ENCODE results near the gene ZCCHC14.
A peak's percentile ranks its signal among the peaks of the same experiment; 100 is the strongest.
"Not testable (repeated sequence)": the region's sequence is repeated elsewhere in the genome, so short reads cannot be mapped to it uniquely, and the experiment has no call there.

ZCCHC14 gene

DNA sequence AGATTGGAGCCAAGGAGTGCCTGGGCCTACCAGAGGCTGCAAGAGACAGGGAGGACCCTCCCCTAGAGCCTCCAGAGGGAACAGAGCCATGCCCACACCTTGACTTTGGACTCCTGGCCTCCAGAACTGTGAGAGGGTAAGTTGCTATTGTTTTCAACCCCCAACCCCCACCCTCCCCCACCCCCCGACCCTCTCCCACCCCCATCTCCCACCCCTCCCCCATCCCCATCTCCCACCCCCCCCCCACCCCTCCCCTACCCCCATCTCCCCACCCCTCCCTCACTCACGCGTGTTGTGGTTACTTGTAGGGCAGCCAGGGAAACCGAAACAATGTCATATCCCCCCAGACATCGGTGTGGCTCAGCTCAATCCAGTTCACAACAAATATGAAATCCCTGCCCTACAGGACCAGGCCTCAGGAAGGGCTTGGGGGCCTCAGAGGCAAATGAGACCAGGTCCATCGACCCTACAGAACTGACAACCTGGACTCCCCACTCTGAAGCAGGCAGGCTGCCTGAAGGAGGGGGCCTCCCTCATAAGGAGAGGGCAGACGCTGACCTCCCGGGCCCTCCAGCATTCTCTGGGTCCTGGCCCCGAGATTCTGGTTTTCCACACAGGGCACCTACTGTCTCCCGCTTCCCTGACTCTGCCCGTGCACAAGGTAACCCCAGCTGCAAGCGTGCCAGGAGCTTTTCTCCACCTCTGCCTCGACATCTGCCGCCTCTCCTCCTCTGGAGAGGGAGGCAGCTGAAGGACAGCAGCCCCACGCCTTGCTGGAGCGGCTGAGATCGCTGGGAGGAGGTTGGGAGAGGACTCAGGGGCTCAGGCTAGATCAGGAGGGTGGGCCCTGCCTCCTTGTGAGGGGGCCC, 3.0 kb upstream of the ZCCHC14 start:
- no peak for DNase-seq

DNA sequence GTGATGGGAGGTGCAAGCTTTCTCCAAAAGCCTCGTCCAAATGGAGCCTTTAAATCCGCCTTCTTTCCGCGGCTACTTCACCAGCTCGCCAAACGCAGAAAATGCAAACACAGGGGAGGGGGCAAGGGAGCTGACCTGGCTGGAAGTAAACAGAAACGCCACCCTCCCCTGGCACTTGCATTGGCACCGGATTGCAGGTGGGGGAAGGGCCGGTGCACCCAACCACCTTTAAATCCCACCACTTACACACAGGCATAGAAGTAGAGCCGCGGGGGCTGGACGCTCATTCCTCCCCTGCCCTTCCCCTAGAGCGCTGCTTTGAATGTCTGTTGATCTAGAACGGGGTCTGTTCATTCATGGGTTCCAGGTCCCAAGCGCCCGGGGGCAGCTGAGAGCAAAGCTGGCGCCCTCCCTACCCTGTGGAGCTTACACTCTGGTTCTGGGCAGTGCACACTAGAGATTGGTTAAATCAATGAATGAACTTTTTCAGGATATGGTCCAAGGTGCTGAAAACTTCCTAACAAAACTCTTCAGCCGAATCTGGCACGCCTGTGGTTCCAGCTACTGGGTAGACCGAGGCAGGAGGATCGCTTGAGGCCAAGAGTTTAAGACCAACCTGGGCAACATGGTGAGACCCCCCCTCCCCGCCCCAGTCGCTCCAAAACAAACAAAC, 920 bp upstream of the ZCCHC14 start:
- no peak for DNase-seq

DNA sequence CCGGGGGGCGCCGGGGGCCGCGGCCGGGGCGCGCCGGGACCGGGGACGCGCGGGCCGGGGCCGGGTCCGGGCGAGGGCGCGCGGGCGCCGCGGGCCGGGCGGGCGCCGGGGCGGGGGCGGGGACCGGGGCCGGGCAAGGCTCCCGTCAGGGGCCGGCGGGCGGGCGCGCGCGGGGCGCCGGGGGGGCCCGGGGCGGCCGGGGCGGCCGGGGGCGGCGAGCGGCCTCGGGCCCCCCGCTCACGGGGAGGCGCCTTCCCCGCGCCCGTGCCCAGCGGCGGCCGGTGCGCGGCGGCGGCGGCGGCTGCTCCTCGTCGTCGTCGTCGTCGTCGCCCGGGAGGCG, 563 bp downstream of the ZCCHC14 start:
- no peak for DNase-seq

DNA sequence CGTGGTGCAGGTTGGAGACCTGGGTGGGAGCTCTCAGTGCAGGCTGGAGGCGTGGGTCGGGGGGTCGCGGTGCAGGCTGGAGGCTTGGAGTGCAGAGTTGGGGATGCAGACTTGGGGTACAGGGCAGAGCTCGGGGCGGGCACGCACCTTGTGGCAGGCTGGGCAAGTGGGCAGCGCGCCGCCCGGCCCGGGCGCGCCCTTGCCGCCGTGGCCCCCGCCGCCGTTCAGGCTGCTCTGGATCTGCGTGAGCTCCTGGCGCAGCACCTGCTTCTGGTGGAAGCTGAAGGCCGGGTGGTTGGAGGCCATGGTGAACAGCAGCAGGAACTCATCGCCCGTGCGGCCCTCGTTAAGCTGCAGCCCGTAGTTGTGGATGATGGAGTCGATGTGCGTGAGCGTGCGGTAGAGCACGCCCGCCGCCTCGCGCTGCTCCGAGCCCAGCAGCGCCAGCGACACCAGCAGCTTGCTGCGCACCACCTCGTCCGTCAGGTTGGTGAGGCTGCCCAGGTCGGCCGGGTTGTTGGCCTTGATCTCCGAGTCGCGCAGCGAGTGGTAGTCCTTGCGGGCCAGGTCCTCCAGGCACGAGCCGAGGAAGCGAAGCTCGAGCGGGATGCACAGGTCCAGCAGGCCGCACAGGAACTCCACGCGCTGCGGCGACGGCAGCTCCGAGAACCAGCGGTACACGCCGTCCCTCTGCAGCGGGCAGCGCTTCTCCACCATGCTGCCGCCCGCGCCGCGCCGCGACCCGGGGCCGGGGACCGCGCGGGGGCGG, 1.1 kb downstream of the ZCCHC14 start:
- DNase-seq = peak; percentile 56

DNA sequence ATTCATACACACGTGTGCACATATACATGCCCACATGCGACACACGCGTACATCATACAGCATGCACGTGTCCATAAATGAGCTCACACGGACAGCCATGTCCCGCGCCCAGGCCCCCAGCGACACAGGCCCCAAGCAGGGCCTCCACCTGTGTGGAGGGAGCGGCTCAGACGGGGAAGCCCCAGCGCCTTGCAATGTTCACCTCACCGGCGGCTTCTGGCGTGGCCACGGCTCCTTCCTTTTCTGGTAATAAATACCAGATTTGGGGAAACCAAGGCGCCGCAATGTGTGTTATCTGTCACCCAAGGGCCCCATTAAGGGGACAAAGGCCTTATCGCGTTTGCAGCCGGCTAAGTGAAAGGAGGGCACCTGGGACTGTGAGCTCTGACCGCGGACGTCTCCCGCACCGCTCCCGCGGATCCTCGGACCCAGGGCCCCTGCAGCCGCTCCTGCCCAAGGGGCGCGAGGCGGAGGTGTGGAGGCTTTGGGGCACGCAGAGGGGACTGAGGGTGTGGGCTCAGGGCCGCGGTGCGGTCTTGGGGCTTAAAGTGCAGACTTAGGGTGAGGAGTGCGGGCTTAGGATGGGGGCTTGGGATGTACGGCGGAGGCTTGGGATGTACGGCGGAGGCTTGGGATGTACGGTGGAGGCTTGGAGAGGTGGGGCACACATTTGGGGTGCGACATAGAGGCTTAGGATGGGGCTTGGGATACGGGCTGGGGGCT, 1.9 kb downstream of the ZCCHC14 start:
- not testable (repeated sequence) for DNase-seq

DNA sequence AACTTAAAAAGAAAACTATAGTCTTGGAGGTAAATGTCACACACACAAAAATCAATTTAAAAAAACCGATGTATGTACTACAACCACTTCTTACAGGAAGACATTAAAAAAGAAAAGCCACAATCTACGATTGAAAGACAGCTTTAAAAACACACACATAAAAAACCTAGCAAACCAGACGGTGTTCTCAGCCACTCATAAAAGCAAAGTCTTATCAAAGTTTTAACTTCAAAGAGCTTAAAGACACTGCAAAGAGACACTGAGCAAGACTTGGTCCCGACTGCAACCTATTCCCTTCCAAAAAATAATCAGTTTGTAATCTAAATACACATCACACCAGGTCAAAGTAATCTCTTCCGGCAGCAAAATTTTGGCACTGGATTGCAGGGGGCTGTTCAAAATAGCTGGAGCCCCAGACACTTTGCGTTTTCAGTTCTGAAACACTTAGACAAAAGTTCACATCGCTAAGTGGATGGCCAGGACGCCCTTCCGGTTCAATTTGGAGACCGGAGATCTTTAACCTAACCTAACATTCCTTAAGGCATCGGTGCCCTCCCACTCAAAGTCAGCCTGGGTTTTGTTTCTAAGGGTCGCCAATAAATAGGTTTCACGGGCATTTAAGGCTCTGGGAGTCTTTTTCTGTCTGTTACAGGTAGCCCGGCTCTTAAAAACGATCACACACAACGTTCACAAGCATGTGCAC, 2.6 kb downstream of the ZCCHC14 start:
- DNase-seq = no peak

DNA sequence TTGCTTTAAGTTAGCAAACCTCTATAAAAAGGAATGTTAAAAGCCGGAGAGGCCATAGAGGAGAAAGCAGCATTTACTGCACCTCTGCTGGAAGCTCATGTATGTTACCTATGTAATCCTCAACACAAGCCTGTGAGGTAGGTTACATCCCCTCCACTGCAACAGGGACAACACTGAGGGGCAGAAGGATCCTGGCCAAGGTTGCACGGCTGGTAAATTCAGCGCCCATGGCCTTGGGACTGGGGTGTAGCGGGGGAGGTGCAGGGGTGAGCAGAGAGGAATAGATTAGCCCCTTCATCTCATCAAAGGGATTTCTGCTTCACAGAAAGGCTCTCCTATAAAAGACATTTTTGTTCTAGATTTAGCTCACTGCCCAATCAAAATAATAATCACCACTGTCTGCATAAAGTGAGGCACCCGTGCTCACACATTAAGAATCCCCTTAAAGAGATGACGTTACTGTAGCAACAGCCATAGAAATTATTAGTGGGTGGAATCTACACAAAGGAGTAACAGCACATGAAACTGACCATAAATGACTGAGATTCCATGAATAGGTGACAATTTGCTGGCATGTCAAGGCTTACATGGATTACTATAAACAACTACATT, 3.3 kb downstream of the ZCCHC14 start:
- no peak for DNase-seq

DNA sequence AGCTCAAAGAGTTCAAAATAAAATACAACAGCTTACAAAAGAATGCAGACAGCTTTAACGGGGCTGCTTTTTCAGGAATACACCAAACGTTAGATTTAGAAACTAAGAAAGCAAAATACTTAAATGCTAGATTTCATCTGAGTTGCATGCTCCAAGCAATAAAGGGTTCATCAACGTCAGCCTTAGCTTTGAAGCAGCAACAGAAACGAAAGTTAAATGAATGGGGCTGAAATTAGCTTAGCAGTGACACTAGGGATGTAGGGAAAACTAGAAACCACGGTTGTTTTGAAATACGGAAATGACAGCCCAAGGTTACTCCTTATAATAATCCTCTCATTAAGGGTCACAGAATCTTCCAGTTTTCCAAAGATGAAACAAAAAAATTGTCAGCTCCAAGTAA, 3.9 kb downstream of the ZCCHC14 start:
- not testable (repeated sequence) for DNase-seq

DNA sequence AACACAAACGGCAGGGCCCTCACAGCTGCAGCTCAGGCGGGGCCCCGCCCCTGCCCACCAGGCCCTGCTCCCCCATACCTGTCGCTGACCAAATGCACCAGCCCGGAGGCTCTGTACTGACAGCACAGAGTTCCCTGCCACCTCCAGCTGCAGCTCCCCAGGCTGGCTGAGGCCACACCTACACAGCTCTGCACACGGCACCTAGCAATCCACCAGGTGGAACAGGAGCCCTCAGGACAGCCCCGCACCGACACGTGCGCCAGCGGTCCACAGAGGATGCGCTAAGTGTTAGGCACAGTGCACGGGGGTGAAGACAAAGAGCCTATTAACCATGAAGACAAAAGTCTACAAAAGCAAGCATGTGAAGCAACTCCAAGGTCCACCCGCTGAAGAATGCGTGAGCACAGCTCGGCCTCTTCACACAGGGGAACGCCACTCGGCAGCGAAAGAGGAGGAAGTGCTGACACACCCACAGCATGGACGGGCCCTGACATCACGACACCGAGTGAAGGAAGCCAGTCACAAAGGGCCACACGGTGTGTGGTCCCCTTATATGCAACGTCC, 5.4 kb downstream of the ZCCHC14 start:
- DNase-seq = peak; percentile 52

DNA sequence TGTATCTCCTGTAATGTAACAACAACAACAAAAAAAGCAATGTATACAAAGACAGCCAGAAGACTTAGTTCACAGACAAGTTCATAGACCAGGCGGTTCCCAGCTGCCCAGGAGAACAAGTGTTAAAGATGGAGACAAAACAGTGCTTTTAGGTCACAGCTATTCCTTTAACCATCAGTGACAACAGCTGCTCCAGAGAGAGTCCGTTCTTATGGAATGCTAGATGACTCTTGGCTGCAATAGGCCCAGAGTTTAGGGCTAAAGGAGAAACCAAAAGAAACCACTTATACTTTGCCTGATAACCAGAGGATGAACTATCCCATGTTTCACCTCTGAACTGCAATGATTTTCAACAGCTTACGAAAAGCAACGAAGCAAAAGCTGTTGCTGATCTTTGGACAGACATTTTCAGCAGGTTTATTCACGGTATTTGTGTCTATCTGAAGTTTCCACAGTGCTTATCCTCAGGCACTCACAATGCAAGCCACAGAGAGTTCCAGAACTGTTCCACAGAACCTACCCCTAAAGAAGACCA, 6.0 kb downstream of the ZCCHC14 start:
- DNase-seq = no peak

DNA sequence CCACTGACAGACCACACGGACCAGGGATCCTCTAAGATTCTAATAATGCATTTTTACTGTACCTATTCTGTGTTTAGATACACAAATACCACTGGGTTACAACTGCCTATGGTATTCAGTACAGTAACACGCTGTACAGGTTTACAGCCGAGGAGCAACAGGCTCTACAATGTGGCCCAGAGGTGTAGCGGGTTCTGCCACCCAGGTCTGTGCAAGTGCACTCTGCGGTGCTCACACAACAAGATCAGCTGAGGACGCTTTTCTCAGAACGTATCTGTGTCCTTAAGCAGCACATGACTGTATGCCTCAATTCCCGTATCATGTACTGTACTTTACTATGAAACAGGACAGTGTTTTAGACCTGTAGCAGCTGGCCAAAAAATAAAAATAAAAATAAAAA, 6.5 kb downstream of the ZCCHC14 start:
- no peak for DNase-seq

DNA sequence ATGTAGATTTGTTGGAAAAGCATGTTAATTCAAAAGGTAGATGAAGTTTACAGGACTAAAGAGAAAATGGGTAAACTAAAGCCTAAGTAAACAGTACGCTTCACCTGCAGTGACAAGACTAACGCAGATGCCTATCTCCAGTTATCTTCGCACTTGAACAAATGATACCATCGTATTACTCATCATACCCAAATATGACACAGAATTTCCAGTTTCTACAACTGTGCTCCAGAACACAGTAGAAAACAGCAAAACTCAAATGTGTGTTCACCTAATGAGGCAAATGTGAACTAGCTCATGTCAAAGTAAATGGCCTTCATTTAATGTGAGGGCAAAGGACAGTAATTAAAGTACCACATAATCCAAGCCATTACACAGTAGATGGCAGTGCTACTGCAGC, 7.0 kb downstream of the ZCCHC14 start:
- DNase-seq = not testable (repeated sequence)

DNA sequence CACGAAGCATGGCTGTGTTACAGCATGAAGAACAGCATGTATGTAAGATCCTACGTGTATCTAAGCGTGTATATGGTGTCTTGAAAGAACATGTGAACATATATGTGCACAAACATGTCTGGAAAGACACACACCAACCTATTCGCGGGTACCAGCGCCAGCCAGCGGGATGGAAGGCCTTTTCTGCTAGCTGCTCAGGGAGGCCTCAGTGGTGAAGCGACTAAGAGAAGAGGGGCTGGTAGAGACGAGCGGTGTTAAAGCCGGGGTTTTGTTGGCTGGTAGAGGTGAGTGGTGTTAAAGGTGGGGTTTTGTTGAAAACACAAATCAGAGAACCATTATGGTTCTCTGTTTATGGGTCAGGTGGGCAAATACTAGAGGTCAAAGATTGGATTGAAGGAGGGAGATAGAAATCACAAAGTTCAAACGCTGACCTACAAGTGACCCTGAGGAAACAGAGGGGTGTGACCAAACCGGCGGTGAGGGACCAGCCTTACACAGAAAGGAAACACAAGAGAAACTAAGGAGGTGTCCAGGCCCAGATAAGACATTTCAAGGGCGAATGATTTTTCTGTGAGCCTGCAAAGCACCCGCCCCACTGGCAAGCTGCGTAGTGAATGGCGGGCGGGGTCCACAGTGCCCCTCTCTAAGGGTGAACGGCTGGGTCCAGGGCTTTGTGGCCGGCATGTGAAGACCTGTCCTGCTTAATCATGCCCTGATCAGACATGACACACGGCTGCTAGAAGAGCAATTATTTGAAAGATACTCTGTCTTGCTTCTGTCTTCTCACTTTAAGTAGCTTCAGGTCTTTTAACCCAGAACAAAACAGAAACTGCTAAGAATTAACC, 8.1 kb downstream of the ZCCHC14 start:
- no peak for DNase-seq

DNA sequence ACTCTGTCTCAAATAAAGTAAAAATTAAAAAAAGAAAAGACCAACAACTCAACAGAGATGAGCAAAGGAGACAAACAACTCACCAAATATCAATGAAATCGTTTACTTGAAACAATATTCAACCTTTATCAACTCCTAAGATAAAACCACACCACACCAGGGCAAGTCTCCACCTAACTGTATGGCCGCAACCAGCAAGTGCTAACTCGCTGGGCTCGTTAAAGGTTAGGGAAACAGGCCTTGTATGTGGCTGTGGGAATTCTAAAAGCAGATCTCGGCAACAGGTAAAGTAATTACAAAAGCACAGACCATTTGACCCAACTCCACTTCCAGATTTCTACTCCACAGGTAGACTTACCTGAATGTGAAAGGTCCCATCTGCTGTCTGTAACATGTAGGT, 9.3 kb downstream of the ZCCHC14 start:
- no peak for DNase-seq

DNA sequence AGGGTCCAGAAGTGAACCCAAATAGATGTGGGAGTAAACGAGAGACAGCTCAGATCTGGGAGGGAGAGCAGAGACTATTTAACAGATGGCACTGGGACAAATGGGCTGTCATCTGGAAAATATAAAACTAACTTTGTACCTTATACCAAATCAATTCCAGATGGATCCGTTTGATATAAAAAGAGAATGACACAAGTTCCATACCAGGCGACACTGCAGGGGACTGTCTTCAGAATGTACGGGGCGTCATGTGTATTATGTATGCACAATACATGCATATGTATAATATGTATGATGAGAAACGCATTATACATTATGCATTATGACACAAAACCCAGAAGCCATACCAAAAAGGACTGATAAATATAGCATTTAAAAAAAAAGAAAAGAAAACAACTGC, 10.2 kb downstream of the ZCCHC14 start:
- DNase-seq = not testable (repeated sequence)

DNA sequence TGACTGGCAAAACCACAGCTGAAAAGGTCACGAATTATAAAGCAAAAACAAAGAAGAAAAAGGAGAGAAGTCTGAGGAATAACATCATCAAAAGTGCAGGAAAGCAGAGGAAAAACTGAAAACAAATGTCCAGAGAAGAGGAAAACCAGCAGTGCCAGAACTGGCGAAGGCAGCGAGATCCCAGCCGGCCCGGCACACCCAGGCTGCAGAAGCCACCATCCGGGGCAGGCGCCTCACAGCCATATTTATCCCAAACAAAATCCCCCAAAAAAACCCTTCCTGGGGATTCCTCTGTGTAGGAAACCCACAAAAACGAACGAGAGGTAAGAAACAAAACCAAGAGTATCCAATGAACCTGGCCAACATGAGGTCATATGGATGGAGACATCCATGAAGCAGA, 10.6 kb downstream of the ZCCHC14 start:
- DNase-seq = no peak

DNA sequence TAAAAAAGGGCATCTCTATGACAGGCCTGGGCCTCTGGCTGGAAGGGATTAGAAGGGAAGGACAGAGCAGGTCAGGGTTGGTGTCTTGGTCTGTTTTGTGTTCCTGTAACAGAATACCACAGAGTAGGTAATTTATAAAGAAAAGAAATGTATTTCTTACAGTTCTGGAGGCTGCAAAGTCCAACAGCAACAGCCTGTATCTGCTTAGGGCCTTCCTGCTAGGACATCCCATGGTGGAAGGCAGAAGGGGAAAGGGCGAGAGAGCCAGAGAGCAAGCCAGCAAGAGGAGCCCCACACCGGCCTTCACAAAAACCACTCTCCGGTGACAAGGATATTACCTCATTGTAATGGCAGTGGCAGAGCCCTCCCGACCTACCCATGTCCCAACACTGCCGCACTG, 11.1 kb downstream of the ZCCHC14 start:
- not testable (repeated sequence) for DNase-seq

DNA sequence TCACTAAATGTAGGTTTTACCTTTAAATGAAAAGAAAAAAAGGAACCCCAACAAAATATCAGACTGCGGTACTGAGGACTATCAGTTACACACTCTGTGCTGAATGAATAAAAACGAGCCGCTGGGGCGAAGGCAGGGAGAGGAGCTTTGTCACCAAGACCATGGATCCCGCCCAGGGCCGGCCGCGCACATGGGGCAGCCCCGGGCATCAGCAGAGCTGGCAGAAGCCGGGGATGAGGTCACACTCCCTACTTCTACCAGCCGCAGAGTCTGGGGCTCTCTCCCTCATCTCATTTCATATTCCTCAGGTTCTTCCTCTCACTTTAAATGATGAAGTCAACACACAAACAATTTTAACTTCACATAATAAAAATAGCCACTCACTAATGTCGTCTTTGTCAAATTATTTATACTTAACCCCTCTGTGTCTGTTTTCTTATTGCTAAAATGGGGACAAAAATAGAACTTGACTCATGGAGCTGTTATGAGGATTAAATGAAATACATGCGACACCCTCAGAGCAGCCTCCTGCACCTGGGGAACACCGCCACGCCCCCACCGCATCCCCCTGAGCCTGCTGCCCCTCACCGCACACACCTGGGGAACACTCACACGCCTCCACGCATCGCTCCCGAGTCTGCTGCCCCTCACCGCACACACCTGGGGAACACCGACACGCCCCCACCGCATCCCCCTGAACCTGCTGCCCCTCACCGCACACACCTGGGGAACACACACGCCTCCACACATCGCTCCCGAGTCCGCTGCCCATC, 15.4 kb downstream of the ZCCHC14 start:
- DNase-seq = not testable (repeated sequence)

DNA sequence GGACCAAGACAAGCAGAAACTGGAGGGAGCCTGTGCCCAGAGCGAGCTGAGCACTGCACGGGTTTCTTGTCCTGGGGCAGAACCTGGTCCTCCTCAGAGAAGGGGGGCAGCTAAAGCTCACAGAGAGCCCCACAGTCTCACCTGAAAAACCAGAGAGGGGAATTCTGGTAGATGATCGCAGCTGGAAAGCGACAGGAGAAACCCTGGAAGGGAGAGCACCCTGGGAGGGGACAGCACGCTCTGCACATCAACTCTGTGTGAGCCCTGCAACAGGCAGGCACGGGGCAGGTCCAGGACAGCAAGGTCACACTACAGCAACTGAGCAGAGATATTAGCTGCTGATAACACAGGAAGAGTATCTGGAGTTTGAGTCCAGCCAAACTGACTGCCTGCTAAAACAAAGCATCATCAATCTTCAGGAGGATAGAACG, 18.2 kb downstream of the ZCCHC14 start:
- DNase-seq = no peak
